Left ventricle myocardium inferior (tissue), 1 donor: ENCODE data around the gene ARHGEF33. TPM values are rescaled to one million over a fixed set of nuclear protein-coding genes. Genes with fewer than 3 reads are reported as not detected.

Experiments
- DNase-seq: peaks from one replicate; pipeline ENCODE4 v3.0.0-alpha.2; 2020
- H3K27ac ChIP-seq: fragments of 200-600 bp; replicated peaks from 2 replicates; pipeline ENCODE4 v1.8.0; 2021
- H3K27me3 ChIP-seq: fragments of 200-600 bp; 2 replicates; pipeline ENCODE4 v1.8.0; 2021; ENCODE audit warnings: low read depth
- H3K36me3 ChIP-seq: fragments of 200-600 bp; 2 replicates; pipeline ENCODE4 v1.8.0; 2021
- H3K4me1 ChIP-seq: fragments of 200-600 bp; 2 replicates; pipeline ENCODE4 v1.8.0; 2021
- H3K4me3 ChIP-seq: fragments of 200-600 bp; 2 replicates; pipeline ENCODE4 v1.8.0; 2021; ENCODE audit warnings: mild to moderate bottlenecking, moderate library complexity
- H3K9me3 ChIP-seq: fragments of 200-600 bp; replicated peaks from 2 replicates; pipeline ENCODE4 v1.8.0; 2021
- CTCF ChIP-seq: fragments of 200-600 bp; IDR thresholded peaks from 2 replicates; pipeline ENCODE4 v1.8.0; 2021; ENCODE audit warnings: antibody characterized with exemption, mild to moderate bottlenecking, borderline replicate concordance
- intact Hi-C: fragments of 100-400 bp; cut with micrococcal nuclease; formaldehyde crosslinking; loops from one replicate; pipeline ENCODE4 v1.11.0; 2022
- total RNA-seq: library from RNA; stranded (reverse); fragmentation: NEBNext Ultra II Directional; extraction: Animal tissue kit (Norgen Biotek cat#: 25700); gene quantifications from one replicate; pipeline ENCODE4 v1.2.1, GENCODE V29; 2021
- donor health status: DM: no; HTN: yes; CAD: no; lungs with severe emphysema.

ARHGEF33 gene
- total RNA-seq, 1 donor from 2014 or later, result 0.14 TPM

- intact Hi-C loops, result no loop called here
- no peak for DNase-seq
- Histone ChIP-seq H3K27ac (no peak overlapping the region), H3K4me1 (peaks cover 6% of the 10 kb centered on the region), H3K27me3 (no peaks in the 10 kb centered on the region), H3K9me3 (no peaks in the 10 kb centered on the region), H3K36me3 (peaks cover 81% of the 10 kb centered on the region), H3K4me3 (no peak overlapping the region)
- no peak for TF ChIP-seq CTCF
Observed at GRCh38 chr2:39007875-39008504, 118.3 kb downstream of the ARHGEF33 start.

GRCh38 chr2:39008665-39009064 is 119.0 kb downstream of the ARHGEF33 start:
- no peak for TF ChIP-seq CTCF

GRCh38 chr2:39013871-39014270 is 124.2 kb downstream of the ARHGEF33 start:
- TF ChIP-seq CTCF, result no peak
- Histone ChIP-seq H3K9me3 (no peaks in the 10 kb centered on the region), H3K4me3 (no peak overlapping the region), H3K27me3 (no peaks in the 10 kb centered on the region), H3K4me1 (peaks cover 21% of the 10 kb centered on the region), H3K36me3 (peaks cover 44% of the 10 kb centered on the region), H3K27ac (no peak overlapping the region)
- intact Hi-C loops, result no loop called here
- DNase-seq, result no peak

More at GRCh38 chr2:39008665-39009064, 119.0 kb downstream of the ARHGEF33 start:
- Histone ChIP-seq H3K4me1 (peaks cover 6% of the 10 kb centered on the region), H3K9me3 (no peaks in the 10 kb centered on the region), H3K36me3 (peaks cover 85% of the 10 kb centered on the region), H3K27me3 (no peaks in the 10 kb centered on the region), H3K27ac (no peak overlapping the region), H3K4me3 (no peak overlapping the region)
- DNase-seq, result no peak
- intact Hi-C loops, result no loop called here

- peaks cover 28% of the 10 kb centered on the region for H3K36me3 ChIP-seq
- H3K4me1 ChIP-seq, result peaks cover 21% of the 10 kb centered on the region
- TF ChIP-seq CTCF, result no peak
- H3K9me3 ChIP-seq, result no peaks in the 10 kb centered on the region
- intact Hi-C loops, result no loop called here
- no peak overlapping the region for H3K4me3 ChIP-seq
- H3K27me3 ChIP-seq, result no peaks in the 10 kb centered on the region
- DNase-seq, result no peak
- no peak overlapping the region for H3K27ac ChIP-seq
Observed at GRCh38 chr2:39015424-39015823, 125.7 kb downstream of the ARHGEF33 start.

- Histone ChIP-seq H3K4me3 (no peak overlapping the region), H3K27ac (peak overlapping the region; percentile 55), H3K27me3 (no peaks in the 10 kb centered on the region), H3K4me1 (peaks cover 25% of the 10 kb centered on the region), H3K9me3 (no peaks in the 10 kb centered on the region), H3K36me3 (peaks cover 21% of the 10 kb centered on the region)
- no peak for DNase-seq
- no peak for TF ChIP-seq CTCF
- intact Hi-C loops, result no loop called here
Observed at GRCh38 chr2:39017334-39017733, 127.7 kb downstream of the ARHGEF33 start.
